ENCODE results near the gene GTF2F2. TPM values are rescaled to one million over a fixed set of nuclear protein-coding genes. Genes with fewer than 3 reads are reported as not detected.
"Not testable (repeated sequence)": the region's sequence is repeated elsewhere in the genome, so short reads cannot be mapped to it uniquely, and the experiment has no call there.

GTF2F2 gene
- total RNA-seq, 1 donor from 2014 or later: 6.4 TPM

GRCh38 chr13:45296259-45296658 is 175.9 kb downstream of the GTF2F2 start:
- H3K4me1 ChIP-seq: no peaks in the 10 kb centered on the region
- intact Hi-C loops (cut with DNase I): no loop called here
- no peak for TF ChIP-seq CTCF (IDR thresholded peaks at IDR 0.05)

GRCh38 chr13:45297456-45298205 is 177.3 kb downstream of the GTF2F2 start:
- Histone ChIP-seq H3K27ac (no peak overlapping the region), H3K4me1 (no peaks in the 10 kb centered on the region), H3K4me3 (no peak overlapping the region), H3K9me3 (no peaks in the 10 kb centered on the region), H3K27me3 (no peaks in the 10 kb centered on the region), H3K36me3 (no peaks in the 10 kb centered on the region)
- no peak for TF ChIP-seq CTCF (IDR thresholded peaks at IDR 0.05)
- no peak for DNase-seq (ENCODE audit: low spot score in 2 of 2)
- intact Hi-C loops (cut with DNase I): no loop called here

More at GRCh38 chr13:45296259-45296658, 175.9 kb downstream of the GTF2F2 start:
- H3K27ac ChIP-seq: no peak overlapping the region
- no peaks in the 10 kb centered on the region for H3K27me3 ChIP-seq
- DNase-seq (ENCODE audit: low spot score in 2 of 2): no peak
- H3K36me3 ChIP-seq: no peaks in the 10 kb centered on the region
- no peak overlapping the region for H3K4me3 ChIP-seq
- no peaks in the 10 kb centered on the region for H3K9me3 ChIP-seq

GRCh38 chr13:45298206-45298505 is 177.8 kb downstream of the GTF2F2 start:
- no peaks in the 10 kb centered on the region for H3K4me1 ChIP-seq
- intact Hi-C loops (cut with DNase I): no loop called here
- TF ChIP-seq CTCF (IDR thresholded peaks at IDR 0.05): no peak
- no peak overlapping the region for H3K4me3 ChIP-seq
- H3K9me3 ChIP-seq: no peaks in the 10 kb centered on the region
- H3K27ac ChIP-seq: no peak overlapping the region
- DNase-seq (ENCODE audit: low spot score in 2 of 2): no peak
- H3K36me3 ChIP-seq: no peaks in the 10 kb centered on the region
- no peaks in the 10 kb centered on the region for H3K27me3 ChIP-seq

GRCh38 chr13:45298550-45298949 is 178.2 kb downstream of the GTF2F2 start:
- H3K36me3 ChIP-seq; H3K27me3 ChIP-seq; intact Hi-C loops (cut with DNase I); H3K4me3 ChIP-seq; H3K27ac ChIP-seq; DNase-seq (ENCODE audit: low spot score in 2 of 2); H3K4me1 ChIP-seq; H3K9me3 ChIP-seq: not testable (repeated sequence)

- peak in 1 of 2 donors; percentile 52 for DNase-seq (ENCODE audit: low spot score in 2 of 2)
- Histone ChIP-seq H3K4me3 (no peak overlapping the region), H3K9me3 (no peaks in the 10 kb centered on the region), H3K36me3 (no peaks in the 10 kb centered on the region), H3K27ac (no peak overlapping the region), H3K4me1 (no peaks in the 10 kb centered on the region), H3K27me3 (no peaks in the 10 kb centered on the region)
- TF ChIP-seq CTCF (IDR thresholded peaks at IDR 0.05): no peak
- intact Hi-C loops (cut with DNase I): no loop called here
Measured at GRCh38 chr13:45299194-45299593, 178.9 kb downstream of the GTF2F2 start.

- DNase-seq (ENCODE audit: low spot score in 2 of 2): no peak
- Histone ChIP-seq H3K4me3 (no peak overlapping the region), H3K36me3 (no peaks in the 10 kb centered on the region), H3K27ac (no peak overlapping the region), H3K9me3 (no peaks in the 10 kb centered on the region), H3K27me3 (no peaks in the 10 kb centered on the region), H3K4me1 (no peaks in the 10 kb centered on the region)
- TF ChIP-seq CTCF (IDR thresholded peaks at IDR 0.05): no peak
- intact Hi-C loops (cut with DNase I): no loop called here
Measured at GRCh38 chr13:45300190-45300985, 180.1 kb downstream of the GTF2F2 start.

All from ascending aorta (tissue), 2 donors.